HG02981 (cell line): ENCODE results near the gene SLC2A9.

Source experiments
- ATAC-seq: cut with Tn5 transposase; IDR thresholded peaks from one replicate; pipeline ENCODE4 v1.9.1; 2021; ENCODE audit warnings: mild to moderate bottlenecking, moderate library complexity; ENCODE audit not compliant: unreplicated experiment

Gene SLC2A9

GRCh38 chr4:10020871-10021652 lies at the start of gene SLC2A9:
Gene SLC2A9, minus strand, starts transcription at chr4:10021497. Its CDS starts 68 bp downstream, at chr4:10021429.
- ATAC-seq, result no peak

- no peak for ATAC-seq
Measured at GRCh38 chr4:10069075-10069642, 47.9 kb upstream of the SLC2A9 start.

DNA sequence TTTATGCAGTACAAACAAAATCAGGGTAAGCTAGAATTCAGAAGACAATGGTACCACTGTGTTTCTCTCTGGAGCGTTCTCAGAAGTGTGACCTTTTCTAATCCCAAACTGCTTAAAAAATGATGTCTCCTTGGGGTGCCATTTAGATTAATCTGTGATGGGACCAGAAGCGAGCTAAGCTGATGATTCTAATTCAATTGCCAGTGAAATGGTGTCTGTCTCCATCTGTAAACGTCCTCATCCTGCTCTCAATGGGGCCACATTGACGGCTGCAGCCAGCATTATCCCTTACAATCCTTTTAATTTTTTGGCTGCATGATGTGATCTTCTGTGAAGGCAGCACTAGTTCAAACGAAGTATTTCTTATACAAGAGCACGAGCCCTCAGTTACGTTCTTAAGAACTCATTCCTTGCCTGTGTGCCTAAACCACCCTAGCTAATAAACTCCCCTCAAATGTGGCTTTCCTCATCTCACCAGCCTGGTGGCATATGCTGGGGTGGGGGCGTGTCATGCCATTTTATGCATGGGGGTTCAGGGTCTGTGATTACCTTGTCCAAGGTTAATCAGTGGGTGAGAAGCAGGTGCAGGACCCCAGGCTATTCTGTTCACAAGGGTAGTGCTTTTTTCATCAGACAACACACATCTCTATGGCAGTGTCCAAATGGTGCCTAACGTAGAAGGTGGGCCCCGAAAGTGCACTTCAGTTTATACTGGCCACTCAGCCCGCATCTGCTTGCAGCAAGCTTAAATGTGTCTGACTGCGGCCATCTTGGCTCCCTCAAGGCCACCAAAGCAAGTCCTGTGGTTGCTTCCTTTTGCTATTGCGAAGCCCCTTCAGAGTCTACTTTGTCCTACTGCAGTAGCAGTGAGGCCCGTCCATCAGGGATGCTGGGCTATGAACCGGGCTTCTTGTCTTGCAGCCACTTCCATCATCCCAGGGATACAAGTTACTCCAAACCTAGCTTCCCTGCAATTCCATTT lies 45.7 kb upstream of the SLC2A9 start:
- ATAC-seq, result no peak

DNA sequence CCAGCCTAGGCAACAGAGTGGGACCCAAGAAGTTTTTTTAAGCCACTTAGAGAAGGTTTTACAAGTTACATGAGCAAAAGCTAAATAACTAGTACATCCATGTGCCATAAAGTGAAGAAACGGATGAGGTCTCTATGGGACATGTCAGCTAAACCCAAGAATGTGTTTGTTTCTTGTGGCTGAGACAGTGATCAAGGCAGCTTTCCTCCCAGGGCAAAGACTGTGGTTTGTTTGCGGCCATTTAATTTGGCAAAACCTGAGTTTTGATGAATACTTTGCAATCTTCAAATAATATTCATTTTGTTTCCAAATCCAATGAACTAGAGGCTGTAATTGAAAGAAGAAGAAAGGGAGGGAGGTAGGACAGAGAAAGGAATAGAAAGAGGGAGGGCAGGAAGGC lies 44.9 kb upstream of the SLC2A9 start:
- no peak for ATAC-seq

GRCh38 chr4:10063544-10064300 lies 42.4 kb upstream of the SLC2A9 start:
- ATAC-seq, result no peak

DNA sequence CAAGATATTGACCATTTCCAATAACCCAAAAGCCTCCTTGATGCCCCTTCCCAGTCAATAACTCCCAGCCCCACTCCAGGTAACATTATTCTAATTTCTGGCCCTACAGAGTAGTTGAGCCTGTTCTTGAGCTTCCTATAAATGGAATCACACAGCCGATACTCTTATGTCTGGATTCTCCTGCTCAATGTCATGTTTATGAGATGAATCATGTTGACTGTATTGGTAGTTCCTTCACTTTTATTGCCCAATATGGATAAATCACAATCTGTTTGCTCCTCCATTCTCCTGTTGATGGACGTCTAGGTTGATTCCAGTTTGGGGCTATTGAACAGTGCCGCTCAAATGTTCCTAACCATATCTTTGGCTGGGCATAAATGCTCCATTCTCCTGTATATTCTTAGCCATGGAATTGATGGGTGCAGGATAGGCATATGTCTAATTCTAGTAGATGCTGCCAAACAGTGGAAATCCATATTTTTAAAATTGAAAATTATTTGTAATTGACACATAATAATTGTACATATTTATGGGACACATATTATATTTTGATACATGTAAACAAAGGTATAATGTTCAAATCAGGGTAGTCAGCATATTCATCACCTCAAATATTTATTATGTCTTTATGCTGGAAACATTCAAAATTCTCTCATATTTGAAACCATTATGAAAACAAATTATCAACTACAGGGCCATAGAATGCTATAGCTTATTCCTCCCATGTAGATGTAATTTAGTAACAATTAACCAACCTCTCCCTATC lies 40.5 kb upstream of the SLC2A9 start:
- ATAC-seq, result no peak

GRCh38 chr4:10058371-10058770 lies 37.1 kb upstream of the SLC2A9 start:
- no peak for ATAC-seq

DNA sequence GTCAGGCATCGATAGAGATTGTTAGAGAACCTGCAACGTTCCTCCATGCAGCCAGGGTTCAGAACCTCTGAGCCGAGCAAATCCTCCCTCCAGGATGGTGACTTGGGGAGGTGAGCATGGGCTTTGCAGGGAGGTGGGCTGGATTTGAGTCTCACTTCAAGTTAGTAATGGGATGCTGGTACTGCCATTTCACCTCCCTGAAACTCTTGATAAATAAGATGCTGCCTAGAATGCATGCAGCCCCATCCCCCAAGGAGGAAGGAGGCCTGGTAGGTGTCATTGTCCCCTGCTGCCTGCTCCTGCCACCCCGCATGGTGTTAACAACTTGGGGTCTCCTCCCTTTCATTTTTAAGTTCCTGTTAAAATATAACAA lies 35.7 kb upstream of the SLC2A9 start:
- ATAC-seq, result no peak

DNA sequence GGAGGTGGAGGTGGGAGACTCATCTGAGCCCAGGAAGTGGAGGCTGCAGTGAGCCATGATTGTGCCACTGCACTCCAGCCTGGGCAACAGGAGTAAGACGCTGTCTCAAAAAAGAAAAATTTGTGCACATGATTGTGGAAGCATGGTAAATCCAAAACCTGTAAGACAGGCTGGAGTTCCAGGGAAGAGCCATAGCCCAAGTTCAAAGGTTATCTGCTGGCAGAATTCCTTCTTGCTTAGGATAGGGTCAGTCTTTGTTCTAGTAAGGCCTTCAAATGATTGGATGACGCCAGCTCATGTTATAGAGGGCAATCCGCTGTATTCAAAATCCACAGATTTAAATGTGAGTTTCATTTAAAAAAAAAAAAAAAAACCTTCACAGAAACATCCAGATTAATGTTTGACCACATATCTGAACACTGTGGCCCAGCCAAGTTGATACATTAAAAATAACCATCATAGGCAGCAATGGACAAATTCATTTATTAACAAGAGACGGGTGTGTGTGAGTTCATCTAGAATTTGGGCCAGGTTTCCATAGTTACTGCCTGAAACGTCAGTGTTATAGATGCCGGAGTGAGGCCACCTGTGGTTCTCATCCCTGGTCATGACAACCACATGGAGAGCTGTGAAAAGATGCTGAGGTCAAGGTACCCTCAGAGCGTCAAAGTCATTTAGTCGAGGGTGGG lies 35.2 kb upstream of the SLC2A9 start:
- no peak for ATAC-seq

- ATAC-seq, result no peak
Measured at GRCh38 chr4:10055871-10056270, 34.6 kb upstream of the SLC2A9 start.

GRCh38 chr4:10054571-10055041 lies 33.3 kb upstream of the SLC2A9 start:
- ATAC-seq, result no peak

- ATAC-seq, result no peak
Measured at GRCh38 chr4:10053635-10054453, 32.5 kb upstream of the SLC2A9 start.

DNA sequence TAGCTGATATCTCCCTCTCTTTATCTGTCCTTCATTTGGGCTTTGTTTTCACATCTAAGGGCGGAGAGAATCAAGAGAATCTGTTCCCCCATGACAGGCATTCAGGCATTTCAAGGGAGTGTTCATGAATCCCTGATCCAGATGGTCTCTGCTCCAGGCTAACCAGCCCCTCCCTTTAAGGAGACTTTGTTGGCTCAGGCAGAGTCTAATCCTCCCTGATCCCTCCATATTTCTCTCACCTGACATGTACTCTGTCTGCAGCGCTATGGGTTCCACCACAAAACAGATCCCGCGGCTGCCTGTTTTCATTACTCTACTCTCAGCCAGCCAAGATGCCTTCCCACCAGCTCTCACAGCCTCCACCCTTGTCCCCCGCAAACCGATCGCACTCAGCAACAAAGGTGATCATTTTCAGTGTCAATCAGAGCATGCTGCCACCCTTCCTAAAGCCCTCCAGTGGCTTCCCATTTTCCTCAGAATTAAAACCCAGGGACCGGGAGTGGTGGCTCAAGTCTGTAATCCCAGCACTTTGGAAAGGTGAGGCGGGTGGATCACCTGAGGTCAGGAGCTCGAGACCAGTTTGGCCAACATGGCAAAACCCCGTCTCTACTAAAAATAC lies 30.3 kb upstream of the SLC2A9 start:
- ATAC-seq, result no peak

DNA sequence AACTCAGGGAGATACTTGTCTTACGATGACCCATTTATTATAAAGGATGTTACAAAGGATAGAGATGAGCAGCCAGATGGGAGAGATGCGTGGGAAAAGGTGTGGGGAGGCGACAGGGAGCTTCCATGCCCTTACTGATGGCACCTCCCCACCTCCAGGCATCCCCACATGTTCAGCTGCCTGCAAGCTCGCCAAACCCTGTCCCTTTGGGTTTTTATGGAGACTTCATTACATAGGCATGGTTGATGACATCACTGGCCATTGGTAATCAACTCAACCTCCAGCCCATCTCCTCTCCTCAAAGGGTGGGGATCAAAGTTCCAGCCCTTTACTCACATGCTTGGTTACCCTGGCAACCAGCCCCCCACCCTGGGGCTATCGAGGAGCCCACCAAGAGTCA lies 29.4 kb upstream of the SLC2A9 start:
- no peak for ATAC-seq

DNA sequence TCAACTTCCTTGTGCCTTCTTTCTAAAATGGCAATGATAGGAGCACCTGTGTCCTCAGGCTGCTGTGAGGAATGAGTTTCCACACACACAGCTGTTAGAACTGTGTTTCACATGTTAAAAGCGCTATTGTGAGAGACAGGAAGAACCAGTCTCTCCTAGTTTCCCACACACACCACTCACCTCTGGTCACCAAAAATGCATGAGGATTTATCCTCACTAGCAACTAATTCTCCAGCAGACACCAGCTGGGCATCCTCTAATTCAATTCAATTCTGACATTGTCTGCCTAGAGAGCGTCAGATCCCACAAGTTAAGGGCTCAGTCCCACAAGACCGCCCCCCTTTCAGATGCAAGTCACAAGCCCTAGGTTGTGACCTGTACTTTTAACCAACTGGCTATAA lies 29.0 kb upstream of the SLC2A9 start:
- ATAC-seq, result no peak

GRCh38 chr4:10048941-10049697 lies 27.8 kb upstream of the SLC2A9 start:
- ATAC-seq, result no peak

GRCh38 chr4:10047967-10048366 lies 26.7 kb upstream of the SLC2A9 start:
- no peak for ATAC-seq
